ENCODE measurements around the gene SIX4.

GRCh38 chr14:60771117-60771516, 47.0 kb upstream of the SIX4 start:
- TF ChIP-seq, protein P1, sequence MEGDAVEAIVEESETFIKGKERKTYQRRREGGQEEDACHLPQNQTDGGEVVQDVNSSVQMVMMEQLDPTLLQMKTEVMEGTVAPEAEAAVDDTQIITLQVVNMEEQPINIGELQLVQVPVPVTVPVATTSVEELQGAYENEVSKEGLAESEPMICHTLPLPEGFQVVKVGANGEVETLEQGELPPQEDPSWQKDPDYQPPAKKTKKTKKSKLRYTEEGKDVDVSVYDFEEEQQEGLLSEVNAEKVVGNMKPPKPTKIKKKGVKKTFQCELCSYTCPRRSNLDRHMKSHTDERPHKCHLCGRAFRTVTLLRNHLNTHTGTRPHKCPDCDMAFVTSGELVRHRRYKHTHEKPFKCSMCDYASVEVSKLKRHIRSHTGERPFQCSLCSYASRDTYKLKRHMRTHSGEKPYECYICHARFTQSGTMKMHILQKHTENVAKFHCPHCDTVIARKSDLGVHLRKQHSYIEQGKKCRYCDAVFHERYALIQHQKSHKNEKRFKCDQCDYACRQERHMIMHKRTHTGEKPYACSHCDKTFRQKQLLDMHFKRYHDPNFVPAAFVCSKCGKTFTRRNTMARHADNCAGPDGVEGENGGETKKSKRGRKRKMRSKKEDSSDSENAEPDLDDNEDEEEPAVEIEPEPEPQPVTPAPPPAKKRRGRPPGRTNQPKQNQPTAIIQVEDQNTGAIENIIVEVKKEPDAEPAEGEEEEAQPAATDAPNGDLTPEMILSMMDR (conservative IDR thresholded peaks at IDR 0.05): no peak
- no peak for TF ChIP-seq ZFX (IDR thresholded peaks at IDR 0.05)

All from C4-2B (cell line).